Stimulated activated CD8-positive, alpha-beta memory T cell treated with anti-CD3 and anti-CD28 coated beads, Interleukin-7, amount 100 ng/mL, for 48 hours (primary cell): Measurements from ENCODE around the gene TSFM.

Source experiments
- DNase-seq, 2 donors: peaks; one replicate each; pipeline ENCODE4 v3.0.0-alpha.2; 2020; ENCODE audit warnings: low read depth in 1 of 2; ENCODE audit errors: extremely low read depth in 1 of 2

Gene TSFM

GRCh38 chr12:57782608-57783465 is at the start of gene TSFM:
TSFM (plus strand) TSS chr12:57782787; CDS start chr12:57782802, 15 bp downstream.
- peak; percentile 84 to 94 for DNase-seq

- no peak for DNase-seq
Measured at GRCh38 chr12:57733928-57734327, 48.7 kb upstream of the TSFM start.

GRCh38 chr12:57734591-57734990 is 48.0 kb upstream of the TSFM start:
- DNase-seq = no peak

- no peak for DNase-seq
Measured at GRCh38 chr12:57735198-57735855, 47.3 kb upstream of the TSFM start.

GRCh38 chr12:57735952-57736740 is 46.4 kb upstream of the TSFM start:
- DNase-seq = no peak

GRCh38 chr12:57736741-57737466 is 45.7 kb upstream of the TSFM start:
- no peak for DNase-seq

GRCh38 chr12:57737467-57738460 is 44.8 kb upstream of the TSFM start:
- DNase-seq = no peak

GRCh38 chr12:57738661-57739237 is 43.8 kb upstream of the TSFM start, which contains the start of gene AGAP2:
AGAP2 (minus strand) TSS chr12:57738742; CDS start chr12:57738246, 496 bp downstream.
- no peak for DNase-seq

GRCh38 chr12:57739387-57739786 is 43.2 kb upstream of the TSFM start:
- DNase-seq = no peak

GRCh38 chr12:57739914-57740538 is 42.6 kb upstream of the TSFM start:
- DNase-seq = no peak

GRCh38 chr12:57740656-57741412 is 41.8 kb upstream of the TSFM start:
- peak in 1 of 2 donors; percentile 76 for DNase-seq

- DNase-seq = no peak
Measured at GRCh38 chr12:57741413-57741789, 41.2 kb upstream of the TSFM start.

- DNase-seq = peak in 1 of 2 donors; percentile 78
Measured at GRCh38 chr12:57741844-57742738, 40.5 kb upstream of the TSFM start.

- DNase-seq = no peak
Measured at GRCh38 chr12:57743769-57744168, 38.8 kb upstream of the TSFM start.

- DNase-seq = peak in 1 of 2 donors; percentile 59
Measured at GRCh38 chr12:57744194-57744776, 38.3 kb upstream of the TSFM start.

- peak; percentile 84 to 96 for DNase-seq
Measured at GRCh38 chr12:57744777-57745484, 37.7 kb upstream of the TSFM start, which contains the start of gene TSPAN31. TSPAN31 (plus strand) TSS chr12:57745039; CDS start chr12:57745155, 116 bp downstream.
